PC-3 (cell line): ENCODE data around the gene TGOLN2. TPM values are rescaled to one million over a fixed set of nuclear protein-coding genes. Genes with fewer than 3 reads are reported as not detected.

Experiments used
- ATAC-seq: fragments of 200-7000 bp; cut with Tn5 transposase; 2 replicates; pipeline ENCODE4 v1.9.1; 2020; ENCODE audit warnings: mild to moderate bottlenecking, moderate library complexity
- BruUV-seq: library from RNA; stranded (reverse); fragments of 400-500 nt; replicated peaks from 2 replicates; lab custom pipeline; 2021; lab: Mats Ljungman, UMichigan
- CTCF ChIA-PET: fragments of 300-600 bp; sonication (Branson Sonifier 250); formaldehyde crosslinking; loops from one replicate; lab custom pipeline; 2022; ENCODE audit warnings: antibody characterized with exemption; lab: Charles Lee
- POLR2A ChIA-PET: fragments of 300-600 bp; sonication (Branson Sonifier 250); formaldehyde crosslinking; loops from one replicate; lab custom pipeline; 2022; ENCODE audit warnings: antibody characterized with exemption; ENCODE audit not compliant: unreplicated experiment; lab: Charles Lee
- DNase-seq: peaks from one replicate; pipeline ENCODE4 v3.0.0-alpha.2; 2015
- H2AFZ ChIP-seq: fragments of 300-600 bp; sonication (generic); 2 replicates; pipeline ENCODE4 v1.6.0; 2016; ENCODE audit warnings: antibody characterized with exemption, low read length
- H3F3A ChIP-seq: fragments of 300-600 bp; sonication (generic); one replicate; pipeline ENCODE4 v1.6.0; 2017; ENCODE audit warnings: antibody characterized with exemption, low read length, control low read depth, mild to moderate bottlenecking; ENCODE audit not compliant: unreplicated experiment
- H3K27ac ChIP-seq: fragments of 300-600 bp; sonication (generic); 2 replicates; pipeline ENCODE4 v1.5.1; 2016; ENCODE audit warnings: mild to moderate bottlenecking, low read length
- H3K27me3 ChIP-seq: fragments of 300-600 bp; sonication (generic); 2 replicates; pipeline ENCODE4 v1.6.1; 2016; ENCODE audit warnings: low read length, mixed read lengths
- H3K36me3 ChIP-seq: fragments of 300-600 bp; sonication (generic); 2 replicates; pipeline ENCODE4 v1.6.1; 2016; ENCODE audit warnings: low read depth, mixed run types, low read length, mixed read lengths
- H3K4me1 ChIP-seq: fragments of 300-600 bp; sonication (generic); 2 replicates; pipeline ENCODE4 v1.5.1; 2016; ENCODE audit warnings: low read length; ENCODE audit not compliant: insufficient read depth
- H3K4me2 ChIP-seq: fragments of 300-600 bp; sonication (generic); 2 replicates; pipeline ENCODE4 v1.6.0; 2016; ENCODE audit warnings: low read length
- H3K4me3 ChIP-seq: fragments of 300-600 bp; sonication (generic); 2 replicates; pipeline ENCODE4 v1.5.1; 2016; ENCODE audit warnings: mild to moderate bottlenecking, low read length, mixed read lengths
- H3K79me2 ChIP-seq: fragments of 300-600 bp; sonication (generic); 2 replicates; pipeline ENCODE4 v1.6.1; 2017; ENCODE audit warnings: low read length, mixed read lengths
- H3K9ac ChIP-seq: fragments of 300-600 bp; sonication (generic); 2 replicates; pipeline ENCODE4 v1.6.0; 2016; ENCODE audit warnings: mild to moderate bottlenecking, low read length
- H3K9me2 ChIP-seq: fragments of 300-600 bp; sonication (generic); replicated peaks from 2 replicates; pipeline ENCODE4 v1.6.1; 2016; ENCODE audit warnings: mixed run types, low read length, mixed read lengths
- H3K9me3 ChIP-seq: fragments of 300-600 bp; sonication (generic); 2 replicates; pipeline ENCODE4 v1.6.1; 2016; ENCODE audit warnings: low read length, mixed read lengths
- H4K20me1 ChIP-seq: fragments of 300-600 bp; sonication (generic); 2 replicates; pipeline ENCODE4 v1.6.1; 2016; ENCODE audit warnings: low read length, mixed read lengths
- EZH2 ChIP-seq: fragments of 300-600 bp; sonication (generic); IDR thresholded peaks from one replicate; pipeline ENCODE4 v1.6.1; 2017; ENCODE audit warnings: antibody characterized with exemption, mild to moderate bottlenecking, low read length; ENCODE audit not compliant: unreplicated experiment
- EZH2phosphoT487 ChIP-seq: fragments of 300-600 bp; sonication (generic); IDR thresholded peaks from 2 replicates; pipeline ENCODE4 v1.6.1; 2018; ENCODE audit warnings: mild to moderate bottlenecking, antibody characterized with exemption, low read length, borderline replicate concordance
- intact Hi-C: fragments of 100-400 bp; cut with micrococcal nuclease; formaldehyde crosslinking; loops from 2 replicates; pipeline ENCODE4 v1.9.0; 2023
- total RNA-seq: library from RNA; depleted of rRNA; stranded (reverse); fragments of >200 nt; gene quantifications from 2 replicates; pipeline ENCODE4 v1.2.3, GENCODE V29; 2014
- TF ChIP-seq, protein P1 (sequence below): fragments of 300-600 bp; sonication (generic); conservative IDR thresholded peaks from 2 replicates; pipeline ENCODE4 v1.5.1; 2017; ENCODE audit warnings: antibody characterized with exemption, low read depth, mild to moderate bottlenecking, low read length

TGOLN2 gene
- total RNA-seq, 1 experiment from 2014 or later: 48.9 TPM

DNA sequence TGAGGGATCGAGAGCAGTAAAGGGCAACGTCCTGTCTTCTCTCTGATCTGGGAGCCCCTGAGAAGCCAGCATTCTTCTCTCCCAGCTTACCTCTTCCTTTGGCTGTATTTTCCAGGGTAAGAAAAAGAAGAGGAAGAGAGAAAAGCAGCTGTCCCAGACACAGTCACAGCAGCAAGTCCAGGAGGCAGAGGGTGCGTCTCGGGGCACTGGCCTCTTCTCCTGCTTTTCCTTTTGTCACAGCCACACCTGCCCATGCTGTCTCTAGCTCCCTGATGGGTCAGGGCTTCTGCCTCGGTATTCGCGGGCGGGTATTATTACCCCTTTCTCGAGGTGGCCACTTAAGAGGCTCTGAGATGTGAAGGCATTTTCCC, 20.3 kb downstream of the TGOLN2 start:
- no peak overlapping the region for H3K4me2 ChIP-seq
- no peaks in the 10 kb centered on the region for H3K79me2 ChIP-seq
- no peaks in the 10 kb centered on the region for H4K20me1 ChIP-seq
- H2AFZ ChIP-seq: no peak overlapping the region
- H3K27me3 ChIP-seq: no peaks in the 10 kb centered on the region
- no peak for ATAC-seq
- H3F3A ChIP-seq: no peaks in the 10 kb centered on the region
- no peak overlapping the region for H3K4me3 ChIP-seq
- intact Hi-C loops: no loop called here
- POLR2A ChIA-PET: interaction anchor here (0.6 kb wide), 1 partner anchor 19 kb away, joined by 6 read pairs; no protein-coding TSS in a partner anchor
- no peak for TF ChIP-seq EZH2
- no peak for TF ChIP-seq EZH2phosphoT487
- TF ChIP-seq, protein P1, sequence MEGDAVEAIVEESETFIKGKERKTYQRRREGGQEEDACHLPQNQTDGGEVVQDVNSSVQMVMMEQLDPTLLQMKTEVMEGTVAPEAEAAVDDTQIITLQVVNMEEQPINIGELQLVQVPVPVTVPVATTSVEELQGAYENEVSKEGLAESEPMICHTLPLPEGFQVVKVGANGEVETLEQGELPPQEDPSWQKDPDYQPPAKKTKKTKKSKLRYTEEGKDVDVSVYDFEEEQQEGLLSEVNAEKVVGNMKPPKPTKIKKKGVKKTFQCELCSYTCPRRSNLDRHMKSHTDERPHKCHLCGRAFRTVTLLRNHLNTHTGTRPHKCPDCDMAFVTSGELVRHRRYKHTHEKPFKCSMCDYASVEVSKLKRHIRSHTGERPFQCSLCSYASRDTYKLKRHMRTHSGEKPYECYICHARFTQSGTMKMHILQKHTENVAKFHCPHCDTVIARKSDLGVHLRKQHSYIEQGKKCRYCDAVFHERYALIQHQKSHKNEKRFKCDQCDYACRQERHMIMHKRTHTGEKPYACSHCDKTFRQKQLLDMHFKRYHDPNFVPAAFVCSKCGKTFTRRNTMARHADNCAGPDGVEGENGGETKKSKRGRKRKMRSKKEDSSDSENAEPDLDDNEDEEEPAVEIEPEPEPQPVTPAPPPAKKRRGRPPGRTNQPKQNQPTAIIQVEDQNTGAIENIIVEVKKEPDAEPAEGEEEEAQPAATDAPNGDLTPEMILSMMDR: no peak
- no peaks in the 10 kb centered on the region for H3K36me3 ChIP-seq
- CTCF ChIA-PET: no interaction called here
- H3K9me3 ChIP-seq: no peaks in the 10 kb centered on the region
- H3K4me1 ChIP-seq: peaks cover 12% of the 10 kb centered on the region
- DNase-seq: no peak
- H3K27ac ChIP-seq: no peak overlapping the region
- BruUV-seq: no TSS peak
- no peak overlapping the region for H3K9ac ChIP-seq
- H3K9me2 ChIP-seq: no peaks in the 10 kb centered on the region

DNA sequence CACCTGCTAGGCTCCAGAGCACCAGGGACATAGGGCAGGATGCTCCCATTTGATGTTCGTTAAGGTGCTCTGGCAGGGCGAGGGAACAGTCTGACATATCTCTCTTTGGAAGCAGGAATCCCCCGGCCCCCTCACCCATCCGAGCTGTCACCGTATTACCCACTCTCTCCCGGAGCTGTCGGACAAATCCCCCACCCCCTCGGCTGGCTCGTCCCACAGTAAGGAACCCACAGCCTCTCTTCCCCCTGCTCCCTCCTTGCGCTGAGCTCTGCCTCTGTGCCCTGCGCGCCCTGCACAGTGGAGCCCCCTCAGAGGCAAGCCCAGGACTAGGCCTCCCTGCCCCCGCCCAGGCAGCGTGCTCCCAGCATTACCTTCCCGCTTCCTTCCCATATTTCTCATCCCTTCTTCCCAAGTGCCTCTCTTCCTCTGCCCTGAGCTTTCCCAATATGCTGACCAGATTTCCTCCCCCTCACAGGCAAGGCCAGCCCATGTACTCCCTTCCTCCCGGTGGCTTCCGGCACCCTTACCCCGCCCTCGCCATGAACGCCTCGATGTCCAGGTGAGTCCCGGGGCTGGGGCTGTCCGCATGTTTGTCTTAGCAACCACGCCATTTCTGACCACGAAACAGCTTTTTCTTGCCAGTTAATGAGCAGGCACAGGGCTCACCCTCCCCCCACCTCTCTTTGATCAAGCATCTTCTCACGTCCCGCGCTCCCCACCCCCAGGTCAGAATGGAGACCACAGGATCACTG, 23.8 kb downstream of the TGOLN2 start:
- no peak overlapping the region for H3K9ac ChIP-seq
- CTCF ChIA-PET: interaction anchor here (0.6 kb wide), 1 partner anchor 285 kb away, joined by 3 read pairs; no protein-coding TSS in a partner anchor
- no peak overlapping the region for H3K27ac ChIP-seq
- H3K4me2 ChIP-seq: no peak overlapping the region
- intact Hi-C loops: no loop called here
- no peaks in the 10 kb centered on the region for H4K20me1 ChIP-seq
- no peaks in the 10 kb centered on the region for H3F3A ChIP-seq
- H3K79me2 ChIP-seq: no peaks in the 10 kb centered on the region
- H3K4me3 ChIP-seq: no peak overlapping the region
- H3K4me1 ChIP-seq: no peaks in the 10 kb centered on the region
- no peaks in the 10 kb centered on the region for H3K9me2 ChIP-seq
- ATAC-seq (no peak), DNase-seq (no peak)
- no peak overlapping the region for H2AFZ ChIP-seq
- no peaks in the 10 kb centered on the region for H3K9me3 ChIP-seq
- TF ChIP-seq EZH2 (no peak), EZH2phosphoT487 (no peak)
- TF ChIP-seq, protein P1: no peak
- no TSS peak for BruUV-seq
- H3K27me3 ChIP-seq: no peaks in the 10 kb centered on the region
- no peaks in the 10 kb centered on the region for H3K36me3 ChIP-seq
- POLR2A ChIA-PET: no interaction called here

DNA sequence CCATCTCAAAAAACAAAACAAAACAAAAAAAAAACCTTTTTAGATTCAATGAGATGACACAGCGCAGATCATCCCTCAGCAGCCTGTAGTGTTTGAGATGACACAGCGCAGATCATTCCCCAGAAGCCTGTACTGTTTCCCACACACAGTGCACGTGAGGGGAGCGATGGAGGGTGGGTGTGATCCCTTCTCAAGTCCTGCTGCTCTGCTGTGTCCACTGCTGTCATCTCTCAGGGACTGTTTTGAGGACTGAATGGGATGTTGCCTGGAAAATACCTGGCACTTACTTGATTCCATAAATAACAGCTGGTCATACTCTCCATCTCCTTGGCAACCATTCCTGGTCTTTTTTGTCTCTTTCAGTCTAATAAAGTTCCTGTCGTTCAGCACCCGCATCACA, 25.7 kb downstream of the TGOLN2 start:
- intact Hi-C loops: no loop called here
- CTCF ChIA-PET: no interaction called here
- no peaks in the 10 kb centered on the region for H3F3A ChIP-seq

More for the DNA sequence above, 25.7 kb downstream of the TGOLN2 start:
- H3K79me2 ChIP-seq: no peaks in the 10 kb centered on the region
- DNase-seq: no peak
- POLR2A ChIA-PET: no interaction called here
- no peaks in the 10 kb centered on the region for H3K9me2 ChIP-seq
- H3K9me3 ChIP-seq: no peaks in the 10 kb centered on the region
- no peak overlapping the region for H3K4me2 ChIP-seq
- H4K20me1 ChIP-seq: no peaks in the 10 kb centered on the region
- no peak overlapping the region for H3K9ac ChIP-seq
- no peak for TF ChIP-seq EZH2
- TF ChIP-seq, protein P1: no peak
- no peak for TF ChIP-seq EZH2phosphoT487
- no TSS peak for BruUV-seq
- no peak overlapping the region for H3K4me3 ChIP-seq
- no peak for ATAC-seq
- no peaks in the 10 kb centered on the region for H3K27me3 ChIP-seq
- H3K36me3 ChIP-seq: no peaks in the 10 kb centered on the region
- H2AFZ ChIP-seq: no peak overlapping the region
- H3K27ac ChIP-seq: no peak overlapping the region
- H3K4me1 ChIP-seq: no peaks in the 10 kb centered on the region
